NCI-H446 (cell line): ENCODE measurements around the gene SAMD13.
"Not testable (repeated sequence)": the region's sequence is repeated elsewhere in the genome, so short reads cannot be mapped to it uniquely, and the experiment has no call there.

Experiments
- DNase-seq, 2 experiments: peaks; one replicate each; lab custom pipeline; 2025; lab: John Stamatoyannopoulos, UW

Gene SAMD13

DNA sequence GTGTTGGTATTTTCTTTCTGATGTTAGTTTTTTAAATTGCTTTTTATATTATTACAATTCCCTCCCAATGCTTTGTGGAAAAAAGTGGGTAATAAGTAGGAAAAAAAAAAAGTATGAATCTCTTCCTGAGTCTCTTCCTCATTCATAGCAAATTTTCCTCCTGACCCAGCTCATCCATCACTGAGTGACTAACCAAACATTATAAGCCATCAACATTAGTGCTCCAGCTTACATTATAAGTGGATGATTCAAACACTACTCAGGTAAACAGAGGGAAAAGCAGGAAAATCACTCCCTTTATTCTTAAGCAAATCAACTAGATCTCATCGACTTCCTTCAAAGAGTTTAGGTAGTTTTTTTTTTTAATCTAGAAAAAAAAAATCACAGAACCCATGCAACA, 15.4 kb upstream of the SAMD13 start:
- DNase-seq = no peak

GRCh38 chr1:84287389-84287788, 14.1 kb upstream of the SAMD13 start:
- not testable (repeated sequence) for DNase-seq

GRCh38 chr1:84289169-84289785, 12.2 kb upstream of the SAMD13 start:
- DNase-seq = no peak

DNA sequence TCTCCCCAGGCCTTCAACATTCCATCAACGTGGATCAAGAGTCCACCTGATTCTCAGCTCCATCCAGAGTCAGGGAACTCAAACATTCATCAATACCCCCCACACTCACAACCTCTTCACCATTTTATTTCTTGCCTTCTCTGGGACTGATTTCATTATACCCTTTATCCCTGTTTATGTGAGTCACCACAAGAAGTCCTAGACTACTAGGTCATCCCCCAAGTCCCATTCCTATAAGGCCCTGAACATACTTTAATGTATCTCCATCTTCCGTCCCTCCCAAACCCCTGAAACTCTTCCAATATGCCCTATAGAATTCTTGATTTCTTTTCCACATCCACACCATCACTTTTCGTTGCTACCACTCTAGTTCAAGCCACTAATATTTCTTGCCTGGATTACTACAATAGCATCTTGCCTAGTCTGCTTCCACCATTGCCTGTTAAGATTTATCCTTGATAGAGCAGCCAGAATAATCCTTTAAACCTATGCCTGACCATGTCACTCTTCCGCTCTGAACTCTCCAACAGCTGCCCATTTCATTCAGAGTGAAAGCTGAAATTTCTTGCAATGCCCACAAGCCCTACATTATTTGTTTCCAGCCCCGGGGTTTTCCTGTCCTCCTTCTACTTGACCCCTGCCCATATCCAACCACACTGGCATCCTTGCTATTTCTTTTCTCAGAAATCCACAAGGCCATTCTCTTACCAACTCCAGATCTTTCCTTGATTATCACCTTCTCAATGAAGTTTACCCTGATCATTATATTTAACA, 9.4 kb upstream of the SAMD13 start:
- no peak for DNase-seq

DNA sequence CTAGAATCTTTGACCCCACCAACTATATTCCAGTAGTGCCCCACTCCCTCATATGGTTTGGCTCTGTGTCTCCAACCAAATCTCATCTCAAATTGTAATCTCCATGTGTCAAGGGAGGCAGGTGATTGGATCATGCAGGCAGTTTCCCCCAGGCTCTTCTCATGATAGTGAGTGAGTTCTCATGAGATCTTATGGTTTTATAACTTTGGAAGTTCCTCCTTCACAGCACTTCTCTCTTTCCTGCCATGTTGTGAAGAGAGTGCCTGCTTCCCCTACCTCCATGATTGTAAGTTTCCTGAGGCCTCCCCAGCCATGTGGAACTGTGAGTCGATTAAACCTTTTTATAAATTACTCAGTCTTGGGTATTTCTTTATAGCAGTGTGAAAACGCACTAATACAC, 7.7 kb upstream of the SAMD13 start:
- DNase-seq = no peak

GRCh38 chr1:84294751-84295150, 6.8 kb upstream of the SAMD13 start:
- no peak for DNase-seq

GRCh38 chr1:84297546-84298244, 3.8 kb upstream of the SAMD13 start:
- DNase-seq = no peak

DNA sequence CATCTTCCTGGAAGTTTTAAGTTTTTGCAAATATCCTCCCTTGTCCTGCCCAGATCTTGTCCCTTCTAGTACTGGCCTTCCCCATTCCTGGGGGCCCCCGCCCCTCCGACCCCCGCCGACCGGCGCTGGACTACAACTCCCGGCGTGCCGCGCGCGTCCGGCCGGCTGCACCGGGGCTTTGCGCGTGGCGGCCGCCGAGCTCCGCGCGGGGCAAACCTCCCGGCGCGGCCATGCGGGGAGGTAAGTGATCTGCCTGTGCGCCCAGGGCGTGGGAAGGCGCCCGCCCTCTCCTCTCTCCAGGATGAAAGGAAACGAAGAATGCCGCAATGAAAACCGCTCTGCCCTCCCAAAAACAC, 3.2 kb upstream of the SAMD13 start:
- DNase-seq = peak in 1 of 2 experiments; percentile 77

- DNase-seq = peak; percentile 43 to 56
Observed at GRCh38 chr1:84298684-84299535, 2.6 kb upstream of the SAMD13 start.

DNA sequence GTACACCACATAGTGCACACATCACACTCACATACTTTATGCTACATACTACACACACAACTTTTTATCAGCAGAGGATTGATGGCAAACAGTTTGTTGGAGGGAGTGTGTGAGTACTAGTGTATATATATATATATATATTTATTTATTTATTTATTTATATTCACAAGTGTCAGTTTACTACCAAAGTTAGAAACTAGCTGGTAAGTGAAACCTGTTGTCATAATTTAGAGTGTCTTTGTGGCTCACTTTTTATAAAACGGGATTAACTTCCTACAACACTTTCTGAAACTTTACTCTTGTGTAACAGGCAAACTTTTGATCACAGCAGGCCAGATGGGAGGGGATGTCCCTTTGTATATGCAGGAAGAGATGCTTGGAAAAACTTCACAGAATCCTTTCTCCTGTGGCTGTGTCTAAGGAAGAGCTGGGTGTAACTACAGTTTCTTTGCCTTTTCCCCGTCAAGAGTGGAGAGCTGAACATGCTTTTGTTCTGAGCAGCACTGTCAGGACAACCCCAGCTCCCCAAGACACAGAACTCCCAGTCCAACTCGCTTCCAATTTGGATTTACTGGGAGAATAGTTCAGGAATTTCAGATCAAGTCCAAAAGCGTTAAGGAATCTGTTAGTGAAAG, 1.9 kb upstream of the SAMD13 start:
- DNase-seq = peak in 1 of 2 experiments; percentile 23

- peak; percentile 27 to 64 for DNase-seq
Observed at GRCh38 chr1:84300501-84300900, 1.0 kb upstream of the SAMD13 start.

GRCh38 chr1:84301785-84302385, 377 bp downstream of the SAMD13 start:
- peak in 1 of 2 experiments; percentile 50 for DNase-seq

- no peak for DNase-seq
Observed at GRCh38 chr1:84303314-84303830, 1.9 kb downstream of the SAMD13 start.

DNA sequence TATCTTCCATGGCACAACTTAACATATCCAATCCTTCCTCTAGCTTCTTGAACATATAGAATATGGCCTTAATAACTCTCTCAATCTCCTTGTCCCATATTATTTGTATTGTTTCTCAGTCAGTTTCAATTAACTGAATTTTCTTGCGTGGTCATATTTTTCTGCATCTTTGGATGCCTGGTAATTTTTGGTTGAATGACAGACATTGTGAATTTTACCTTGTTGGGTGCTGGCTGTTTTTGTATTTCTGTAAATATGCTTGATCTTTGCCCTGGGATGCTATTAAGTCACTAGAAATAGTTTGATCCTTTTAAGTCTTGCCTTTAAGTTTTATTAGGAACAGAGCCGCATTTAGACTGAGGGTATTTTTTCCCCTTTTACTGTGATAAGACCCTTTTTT, 5.9 kb downstream of the SAMD13 start:
- no peak for DNase-seq

- DNase-seq = no peak
Observed at GRCh38 chr1:84311296-84311695, 9.8 kb downstream of the SAMD13 start.

GRCh38 chr1:84319662-84320061, 18.2 kb downstream of the SAMD13 start:
- no peak for DNase-seq

GRCh38 chr1:84327830-84328229, 26.3 kb downstream of the SAMD13 start:
- DNase-seq = no peak

- DNase-seq = no peak
Observed at GRCh38 chr1:84330125-84330984, 28.8 kb downstream of the SAMD13 start.

DNA sequence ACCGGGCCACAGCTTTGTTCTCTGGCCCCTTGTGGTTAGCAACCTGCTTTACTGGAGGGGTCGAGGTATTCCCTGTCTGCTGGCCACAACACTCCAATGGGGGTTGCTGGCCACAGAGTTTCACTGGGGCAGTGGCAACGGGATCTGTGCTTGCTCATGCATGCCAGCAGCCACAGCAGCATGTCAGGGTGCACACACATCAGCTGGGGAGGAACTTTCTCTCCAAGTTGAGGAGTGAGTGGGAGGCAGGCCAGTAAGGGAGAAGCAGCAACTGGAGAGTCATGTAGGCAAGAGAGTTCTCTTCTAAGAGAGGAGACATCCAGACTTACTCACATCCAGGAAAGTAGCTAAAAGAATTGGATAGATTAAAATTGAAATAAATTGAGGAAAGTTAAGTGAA, 38.0 kb downstream of the SAMD13 start:
- DNase-seq = no peak

- no peak for DNase-seq
Observed at GRCh38 chr1:84344286-84344685, 42.8 kb downstream of the SAMD13 start.
